ENCODE data around the gene TAB2.

- TF ChIP-seq CTCF (IDR thresholded peaks at IDR 0.05; ENCODE audit: low read depth, low read length): no peak
- no peak for TF ChIP-seq EZH2phosphoT487 (IDR thresholded peaks at IDR 0.05; ENCODE audit: low read depth)
Observed at GRCh38 chr6:149435919-149436586, 118.5 kb downstream of the TAB2 start.
